Suprapubic skin (tissue), 3 donors: ENCODE results near the gene NARF.

Experiments used
- EP300 ChIP-seq: sonication (generic); formaldehyde crosslinking; IDR thresholded peaks from one replicate; pipeline ENCODE4 v1.6.1; 2017; ENCODE audit warnings: antibody characterized with exemption
- TF ChIP-seq, protein P1 (sequence below), 2 donors: fragments of 200-600 bp in 1 of 2; fragments of 450-650 bp in 1 of 2; sonication (generic) in 1 of 2; IDR thresholded peaks; one replicate each; pipeline ENCODE4 v1.5.1; 2016 to 2019; ENCODE audit warnings: antibody characterized with exemption in 2 of 2, mild to moderate bottlenecking in 1 of 2, moderate library complexity in 1 of 2

- TF ChIP-seq, protein P1, sequence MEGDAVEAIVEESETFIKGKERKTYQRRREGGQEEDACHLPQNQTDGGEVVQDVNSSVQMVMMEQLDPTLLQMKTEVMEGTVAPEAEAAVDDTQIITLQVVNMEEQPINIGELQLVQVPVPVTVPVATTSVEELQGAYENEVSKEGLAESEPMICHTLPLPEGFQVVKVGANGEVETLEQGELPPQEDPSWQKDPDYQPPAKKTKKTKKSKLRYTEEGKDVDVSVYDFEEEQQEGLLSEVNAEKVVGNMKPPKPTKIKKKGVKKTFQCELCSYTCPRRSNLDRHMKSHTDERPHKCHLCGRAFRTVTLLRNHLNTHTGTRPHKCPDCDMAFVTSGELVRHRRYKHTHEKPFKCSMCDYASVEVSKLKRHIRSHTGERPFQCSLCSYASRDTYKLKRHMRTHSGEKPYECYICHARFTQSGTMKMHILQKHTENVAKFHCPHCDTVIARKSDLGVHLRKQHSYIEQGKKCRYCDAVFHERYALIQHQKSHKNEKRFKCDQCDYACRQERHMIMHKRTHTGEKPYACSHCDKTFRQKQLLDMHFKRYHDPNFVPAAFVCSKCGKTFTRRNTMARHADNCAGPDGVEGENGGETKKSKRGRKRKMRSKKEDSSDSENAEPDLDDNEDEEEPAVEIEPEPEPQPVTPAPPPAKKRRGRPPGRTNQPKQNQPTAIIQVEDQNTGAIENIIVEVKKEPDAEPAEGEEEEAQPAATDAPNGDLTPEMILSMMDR (IDR thresholded peaks at IDR 0.05): no peak
- no peak for TF ChIP-seq EP300
Measured at GRCh38 chr17:82440469-82440981, 18.0 kb upstream of the NARF start.
